ENCODE data around the gene IFNA7. TPM values are rescaled to one million over a fixed set of nuclear protein-coding genes. Genes with fewer than 3 reads are reported as not detected.
A peak's percentile ranks its signal among the peaks of the same experiment; 100 is the strongest.
"Not testable (repeated sequence)": the region's sequence is repeated elsewhere in the genome, so short reads cannot be mapped to it uniquely, and the experiment has no call there.

IFNA7 gene
- not detected in 2 replicates for total RNA-seq

DNA sequence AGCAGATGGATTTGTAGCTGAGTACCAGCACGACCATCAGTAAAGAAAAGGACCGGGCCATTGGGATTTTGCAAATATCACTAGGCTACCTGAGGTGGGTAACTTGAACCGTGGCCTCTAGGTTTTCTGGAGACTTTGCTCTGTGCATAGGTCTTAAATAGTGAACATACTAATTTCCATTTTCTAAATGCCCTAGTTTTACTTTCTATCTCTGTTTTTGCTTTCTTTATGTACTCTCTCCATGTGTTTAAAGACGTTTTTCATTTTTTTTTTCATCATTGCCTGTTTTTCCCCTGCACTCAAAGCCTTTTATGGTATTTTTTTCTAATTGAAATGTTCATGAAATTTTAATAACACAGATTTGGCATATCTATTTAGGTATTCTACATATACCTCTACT is at the start of gene IFNA7:
Gene IFNA7, minus strand, starts transcription at position 101 of the 400 bp plus-strand sequence. Its CDS starts 40 bp downstream, at position 61.
- DNase-seq (ENCODE audit: extremely low read depth, low read depth, low spot score) = not testable (repeated sequence)

DNA sequence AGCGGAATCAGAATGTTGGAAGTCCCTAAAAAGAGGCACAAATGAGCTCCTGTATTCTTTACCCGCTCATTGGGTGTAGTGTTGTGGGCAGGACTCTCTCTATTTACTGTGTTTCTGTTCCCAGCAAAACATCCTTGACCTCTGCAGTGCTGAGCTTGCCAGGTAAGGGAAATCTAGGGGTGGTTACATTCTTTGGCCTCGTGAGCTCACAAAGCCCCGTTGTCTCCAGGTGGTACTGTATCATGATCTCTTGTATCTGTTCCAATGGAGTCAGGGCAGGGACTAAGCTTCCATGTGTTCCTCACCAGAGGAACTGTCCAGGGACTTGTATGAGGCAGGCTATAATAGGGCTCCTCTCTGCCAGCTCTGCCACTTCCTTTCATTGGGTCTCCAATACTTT is 49.6 kb upstream of the IFNA7 start:
- DNase-seq (ENCODE audit: extremely low read depth, low read depth, low spot score) = no peak

DNA sequence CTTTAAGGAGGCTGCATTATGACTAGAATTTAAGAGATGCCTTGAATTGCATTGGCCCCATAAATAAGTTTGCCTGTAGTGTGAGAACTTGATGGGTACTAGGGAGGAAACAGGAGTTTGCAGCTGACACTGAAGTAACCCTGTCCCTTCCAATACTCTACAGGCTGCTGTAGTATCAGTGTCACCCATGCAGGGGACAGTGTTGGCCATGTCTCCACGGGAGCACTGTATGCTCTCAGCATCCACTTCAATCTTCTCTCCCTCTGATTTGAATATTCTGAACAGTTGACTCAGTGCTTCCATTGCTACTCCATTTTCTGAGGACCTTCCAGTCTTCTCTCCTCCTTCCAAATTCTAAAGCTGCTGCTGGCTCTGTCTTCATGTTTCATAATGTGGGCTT is 49.2 kb upstream of the IFNA7 start:
- no peak for DNase-seq (ENCODE audit: extremely low read depth, low read depth, low spot score)

DNA sequence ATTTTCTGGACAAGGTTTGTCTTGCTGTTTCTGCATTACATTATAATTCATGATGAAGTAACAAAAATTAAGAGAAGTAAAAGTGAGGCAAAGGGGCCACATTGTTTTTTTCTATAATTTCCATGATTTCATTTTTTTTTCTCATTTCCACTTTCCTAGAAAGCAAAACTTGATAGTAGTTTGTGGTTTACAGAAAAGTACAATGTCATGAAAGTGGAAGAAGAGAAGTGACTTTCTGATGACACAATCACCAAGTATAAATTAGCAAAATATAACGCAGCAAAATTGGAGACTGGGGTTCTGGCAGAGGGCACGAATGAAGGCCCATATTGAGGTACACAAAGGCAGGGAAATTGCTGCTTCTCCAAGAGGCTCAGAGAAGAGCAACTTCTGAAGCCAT is 42.8 kb upstream of the IFNA7 start:
- no peak for DNase-seq (ENCODE audit: extremely low read depth, low read depth, low spot score)

DNA sequence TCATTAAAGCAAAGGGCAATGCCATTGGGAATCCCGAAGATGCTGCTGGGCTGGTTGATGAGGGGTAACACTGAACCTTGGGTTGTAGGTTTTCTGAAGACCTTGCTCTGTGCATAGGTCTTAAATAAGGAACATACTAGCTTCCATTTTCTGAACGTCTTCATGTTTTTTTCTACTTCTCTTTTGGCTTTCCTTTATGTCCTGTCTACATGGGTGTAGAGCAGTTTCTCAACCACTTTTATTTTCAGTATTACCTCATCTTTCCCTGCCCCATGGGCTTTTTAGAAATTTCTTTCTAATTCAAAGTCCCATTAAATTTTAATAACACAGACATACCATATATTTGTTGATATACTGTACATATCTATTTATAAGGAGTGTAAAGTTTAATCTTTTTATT is 37.9 kb upstream of the IFNA7 start, which contains the start of gene IFNA14:
Gene IFNA14, minus strand, starts transcription at position 95 of the 400 bp plus-strand sequence. Its CDS starts 70 bp downstream, at position 25.
- DNase-seq (ENCODE audit: extremely low read depth, low read depth, low spot score) = no peak

DNA sequence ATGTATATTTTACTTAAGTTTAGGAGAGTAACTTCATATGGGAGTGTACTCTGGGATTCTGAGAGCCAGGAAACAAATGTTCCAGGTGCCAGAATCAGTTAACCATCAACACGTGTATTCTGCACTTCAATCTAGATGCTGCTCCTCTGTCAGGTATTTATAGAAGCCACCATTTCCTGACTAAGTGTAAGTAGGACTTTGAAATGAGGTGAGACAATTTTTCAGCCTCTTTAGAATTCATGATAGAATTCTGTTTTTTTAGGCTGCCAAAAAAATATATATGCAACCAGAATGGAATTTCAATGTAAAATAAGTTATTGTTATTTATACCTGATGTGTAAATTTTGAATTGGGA is 34.3 kb upstream of the IFNA7 start:
- DNase-seq (ENCODE audit: extremely low read depth, low read depth, low spot score) = not testable (repeated sequence)

DNA sequence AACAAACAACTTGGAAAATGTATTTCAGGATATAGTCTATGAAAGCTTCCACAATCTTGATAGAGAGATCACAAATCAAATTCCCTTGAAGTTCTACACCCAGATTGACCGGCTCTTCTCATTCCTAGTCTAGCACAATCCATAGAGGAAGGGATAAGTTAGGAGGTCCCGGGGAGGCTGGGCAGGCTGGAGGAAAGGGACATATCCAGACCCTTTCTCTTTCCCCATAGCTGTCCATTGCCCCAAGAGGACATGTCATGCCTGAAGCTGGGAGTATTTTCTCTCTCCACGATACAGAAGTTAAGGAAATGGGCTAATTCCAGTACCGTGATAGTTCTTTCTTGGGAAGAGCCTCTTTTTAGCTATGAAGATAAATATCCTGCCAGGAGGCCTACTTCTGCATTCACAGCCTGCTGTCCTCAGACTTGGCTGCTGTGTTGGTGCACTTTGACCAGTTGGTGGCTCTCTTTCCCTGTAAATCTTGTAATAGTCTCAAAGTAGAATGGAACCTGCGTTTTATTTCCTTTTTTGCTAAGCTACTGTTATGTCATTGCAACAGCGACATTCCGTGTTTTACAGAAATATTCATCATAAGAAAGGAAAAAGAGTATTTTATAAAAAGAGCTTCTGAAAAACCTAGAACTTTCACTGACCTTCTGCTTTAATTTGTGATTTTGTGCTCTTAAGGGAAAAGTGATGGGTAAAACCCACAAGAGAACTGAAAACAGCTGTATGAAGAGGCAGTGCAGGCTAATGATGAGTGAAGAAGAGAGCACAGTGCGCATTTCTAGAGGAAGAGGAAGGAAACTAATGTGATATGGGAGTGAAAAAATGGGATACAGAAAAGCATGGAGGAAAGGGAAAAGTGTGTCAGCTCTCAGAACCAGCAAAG is 33.7 kb upstream of the IFNA7 start:
- peak; percentile 29 for DNase-seq (ENCODE audit: extremely low read depth, low read depth, low spot score)

DNA sequence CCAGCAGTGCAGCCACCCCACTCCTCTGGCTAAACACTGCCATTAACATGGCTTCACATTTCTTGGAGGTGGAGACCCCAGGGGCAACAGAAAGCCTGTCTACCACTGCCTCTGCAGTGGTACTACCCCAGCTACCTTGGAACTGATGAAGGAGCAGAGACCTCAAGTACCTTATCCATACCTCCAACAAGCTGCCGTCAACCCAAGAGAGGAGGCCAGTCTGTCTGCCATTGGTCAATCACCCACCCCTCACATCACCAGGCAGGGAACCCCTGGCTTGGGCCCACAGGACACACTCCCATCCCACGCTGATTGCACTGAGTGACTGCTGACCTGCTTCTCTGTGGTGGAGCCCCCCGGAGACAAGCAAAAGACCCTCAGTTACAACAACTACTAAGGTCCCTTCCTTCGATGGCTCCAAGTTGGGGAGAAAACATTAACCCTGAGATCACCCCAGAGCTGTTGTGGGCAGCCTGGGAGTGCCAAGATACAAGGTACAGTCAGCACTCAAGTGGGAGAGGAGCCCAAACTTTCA is 32.2 kb upstream of the IFNA7 start:
- DNase-seq (ENCODE audit: extremely low read depth, low read depth, low spot score) = no peak

DNA sequence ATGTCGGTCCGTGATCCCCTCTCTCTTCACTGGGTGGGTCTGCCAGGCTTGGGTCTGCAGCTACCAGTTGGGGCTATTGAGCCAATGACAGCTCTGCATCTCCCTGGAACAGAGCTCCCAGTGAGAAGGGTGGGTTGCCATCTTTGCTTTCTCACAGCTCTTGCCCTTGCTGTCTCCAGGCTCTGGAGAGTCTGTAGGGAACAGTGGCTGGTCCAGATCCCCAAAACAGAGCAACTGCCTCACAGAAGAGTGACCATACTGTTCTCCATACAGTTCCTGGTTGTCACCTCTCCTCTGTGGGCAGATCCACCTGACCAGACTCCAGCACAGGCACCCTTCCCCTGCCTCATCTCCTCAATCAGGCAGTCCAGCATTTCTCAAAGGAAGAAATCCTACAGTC is 31.3 kb upstream of the IFNA7 start:
- no peak for DNase-seq (ENCODE audit: extremely low read depth, low read depth, low spot score)

DNA sequence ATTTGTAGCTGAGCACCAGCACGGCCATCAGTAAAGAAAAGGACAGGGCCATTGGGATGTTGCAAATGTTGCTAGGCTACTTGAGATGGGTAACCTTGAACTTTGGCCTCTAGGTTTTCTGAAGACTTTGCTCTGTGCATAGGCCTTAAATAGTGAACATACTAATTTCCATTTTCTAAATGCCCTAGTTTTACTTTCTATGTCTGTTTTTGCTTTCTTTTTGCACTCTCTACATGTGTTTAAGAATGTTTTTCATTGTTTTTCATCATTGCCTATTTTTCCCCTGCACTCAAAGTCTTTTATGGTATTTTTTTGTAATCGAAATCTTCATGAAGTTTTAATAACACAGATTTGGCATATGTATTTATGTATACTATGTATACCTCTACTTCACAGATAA is 26.1 kb upstream of the IFNA7 start, which contains the start of gene IFNA17:
Gene IFNA17, minus strand, starts transcription at position 101 of the 400 bp plus-strand sequence. Its CDS starts 49 bp downstream, at position 52.
- DNase-seq (ENCODE audit: extremely low read depth, low read depth, low spot score) = no peak

DNA sequence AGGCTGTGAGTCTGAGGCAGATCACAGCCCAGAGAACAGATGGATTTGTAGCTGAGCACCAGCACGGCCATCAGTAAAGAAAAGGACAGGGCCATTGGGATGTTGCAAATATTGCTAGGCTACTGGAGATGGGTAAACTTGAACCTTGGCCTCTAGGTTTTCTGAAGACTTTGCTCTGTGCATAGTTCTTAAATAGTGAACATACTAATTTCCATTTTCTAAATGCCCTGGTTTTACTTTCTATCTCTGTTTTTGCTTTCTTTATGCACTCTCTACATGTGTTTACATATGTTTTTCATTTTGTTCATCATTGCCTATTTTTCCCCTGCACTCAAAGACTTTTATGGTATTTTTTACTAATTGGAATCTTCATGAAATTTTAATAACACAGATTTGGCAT is 15.2 kb upstream of the IFNA7 start, which contains the start of gene IFNA16:
Gene IFNA16, minus strand, starts transcription at position 101 of the 400 bp plus-strand sequence. Its CDS starts 6 bp downstream, at position 95.
- DNase-seq (ENCODE audit: extremely low read depth, low read depth, low spot score) = not testable (repeated sequence)

DNA sequence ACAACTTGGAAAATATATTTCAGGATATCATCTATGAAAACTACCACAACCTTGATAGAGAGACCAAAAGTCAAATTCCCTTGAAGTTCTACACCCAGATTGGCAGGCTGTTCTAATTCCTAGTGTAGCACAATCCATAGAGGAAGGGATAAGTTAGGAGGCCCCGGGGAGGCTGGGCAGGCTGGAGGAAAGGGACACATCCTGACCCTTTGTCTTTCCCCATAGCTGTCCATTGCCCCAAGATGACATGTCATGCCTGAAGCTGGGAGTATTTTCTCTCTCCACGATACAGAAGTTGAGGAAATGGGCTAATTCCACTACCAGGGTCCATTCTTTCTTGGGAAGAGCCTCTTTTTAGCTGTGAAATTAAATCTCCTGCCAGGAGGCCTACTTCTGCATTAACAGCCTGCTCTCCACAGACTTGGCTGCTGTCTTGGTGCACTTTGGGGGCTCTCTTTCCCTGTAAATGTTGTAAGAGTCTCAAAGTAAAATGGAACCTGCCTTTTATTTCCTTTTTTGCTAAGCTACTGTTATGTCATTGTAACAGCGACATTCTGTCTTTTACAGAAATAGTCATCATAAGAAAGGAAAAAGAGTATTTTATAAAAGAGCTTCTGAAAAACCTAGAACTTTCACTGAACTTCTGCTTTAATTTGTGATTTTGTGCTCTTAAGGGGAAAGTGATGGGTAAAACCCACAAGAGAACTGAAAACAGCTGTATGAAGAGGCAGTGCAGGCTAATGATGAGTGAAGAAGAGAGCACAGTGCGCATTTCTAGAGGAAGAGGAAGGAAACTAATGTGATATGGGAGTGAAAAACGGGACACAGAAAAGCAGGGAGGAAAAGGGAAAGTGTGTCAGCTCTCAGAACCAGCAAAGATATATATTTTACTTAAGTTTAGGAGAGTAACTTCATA is 11.7 kb upstream of the IFNA7 start:
- DNase-seq (ENCODE audit: extremely low read depth, low read depth, low spot score) = not testable (repeated sequence)

DNA sequence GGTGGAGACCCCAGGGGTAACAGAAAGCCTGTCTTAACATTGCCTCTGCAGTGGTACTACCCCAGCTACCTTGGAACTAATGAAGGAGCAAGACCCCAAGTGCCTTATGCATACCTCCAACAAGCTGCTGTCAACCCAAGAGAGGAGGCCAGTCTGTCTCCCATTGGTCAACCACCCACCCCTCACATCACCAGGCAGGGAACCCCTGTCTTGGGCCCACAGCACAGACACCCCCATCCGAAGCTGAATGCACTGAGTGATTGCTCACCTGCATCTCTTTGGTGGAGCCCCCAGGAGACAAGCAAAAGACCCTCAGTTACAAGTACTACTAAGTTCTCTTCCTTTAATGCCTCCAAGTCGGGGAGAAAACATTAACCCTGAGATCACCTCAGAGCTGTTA is 10.2 kb upstream of the IFNA7 start:
- not testable (repeated sequence) for DNase-seq (ENCODE audit: extremely low read depth, low read depth, low spot score)

DNA sequence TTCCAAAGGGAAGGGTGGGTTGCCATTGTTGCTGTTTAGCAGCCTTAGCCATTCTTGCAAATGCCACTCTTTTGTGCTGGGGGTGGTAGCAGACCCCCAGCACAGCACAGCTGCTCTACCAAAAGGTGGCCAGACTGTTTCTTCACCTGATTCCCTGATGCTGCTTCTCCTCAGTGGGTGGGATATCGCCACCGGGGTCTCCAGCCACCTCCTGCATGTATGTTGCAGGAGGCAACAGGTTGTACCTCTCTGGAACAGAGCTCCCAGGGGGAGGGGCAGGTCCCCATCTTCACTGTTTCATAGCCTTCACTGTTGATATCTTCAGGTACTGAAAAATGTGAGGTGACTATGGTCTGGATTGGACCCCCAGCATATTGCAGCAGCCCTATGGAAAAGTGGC is 8.8 kb upstream of the IFNA7 start:
- DNase-seq (ENCODE audit: extremely low read depth, low read depth, low spot score) = not testable (repeated sequence)

DNA sequence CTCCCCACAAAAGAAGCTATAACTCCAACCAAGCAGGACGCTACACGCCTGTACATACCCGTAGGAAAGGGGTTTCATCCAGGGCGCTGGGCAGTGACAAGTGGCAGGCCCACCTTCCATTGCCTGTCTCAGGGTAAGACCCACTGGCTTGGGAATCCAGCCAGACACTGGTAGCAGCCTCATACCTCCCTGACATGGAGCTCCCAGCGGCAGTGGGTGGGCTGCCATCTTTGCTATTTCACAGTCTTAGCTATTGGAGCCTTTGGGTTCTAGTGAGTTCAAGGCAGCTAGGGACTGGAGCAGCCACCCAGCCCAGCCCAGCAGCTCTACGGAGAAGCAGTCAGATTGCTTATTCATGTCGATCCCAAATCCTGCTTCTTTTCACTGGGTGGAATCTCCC is 8.3 kb upstream of the IFNA7 start:
- DNase-seq (ENCODE audit: extremely low read depth, low read depth, low spot score) = no peak

DNA sequence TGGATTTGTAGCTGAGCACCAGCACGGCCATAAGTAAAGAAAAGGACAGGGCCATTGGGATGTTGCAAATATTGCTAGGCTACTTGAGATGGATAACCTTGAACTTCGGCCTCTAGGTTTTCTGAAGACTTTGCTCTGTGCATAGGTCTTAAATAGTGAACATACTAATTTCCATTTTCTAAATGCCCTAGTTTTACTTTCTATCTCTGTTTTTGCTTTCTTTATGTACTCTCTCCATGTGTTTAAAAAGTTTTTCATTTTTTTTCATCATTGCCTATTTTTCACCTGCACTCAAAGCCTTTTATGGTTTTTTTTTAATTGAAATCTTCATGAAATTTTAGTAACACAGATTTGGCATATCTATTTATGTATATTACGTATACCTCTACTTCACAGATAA is 5.0 kb upstream of the IFNA7 start, which contains the start of gene IFNA10:
Gene IFNA10, minus strand, starts transcription at position 101 of the 400 bp plus-strand sequence. Its CDS starts 46 bp downstream, at position 55.
- DNase-seq (ENCODE audit: extremely low read depth, low read depth, low spot score) = not testable (repeated sequence)

DNA sequence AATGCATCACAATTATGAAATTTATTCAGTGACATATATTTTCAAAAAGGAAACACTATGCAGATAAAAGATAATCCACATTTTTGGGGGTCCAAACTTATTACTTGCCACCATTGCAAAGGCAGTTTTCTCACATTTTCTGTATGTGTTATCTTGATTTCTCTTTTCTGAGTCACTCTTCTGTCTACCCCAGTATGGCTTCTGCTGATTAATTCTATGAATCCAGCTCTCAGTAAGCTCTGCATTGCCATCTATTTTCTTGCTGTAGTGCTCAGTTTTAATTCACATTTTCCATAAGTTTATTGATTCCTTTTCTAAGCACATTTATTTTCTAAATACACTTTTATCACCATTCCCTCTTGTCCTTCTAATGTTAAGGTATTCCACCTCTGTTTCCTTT is 3.2 kb upstream of the IFNA7 start:
- DNase-seq (ENCODE audit: extremely low read depth, low read depth, low spot score) = no peak

DNA sequence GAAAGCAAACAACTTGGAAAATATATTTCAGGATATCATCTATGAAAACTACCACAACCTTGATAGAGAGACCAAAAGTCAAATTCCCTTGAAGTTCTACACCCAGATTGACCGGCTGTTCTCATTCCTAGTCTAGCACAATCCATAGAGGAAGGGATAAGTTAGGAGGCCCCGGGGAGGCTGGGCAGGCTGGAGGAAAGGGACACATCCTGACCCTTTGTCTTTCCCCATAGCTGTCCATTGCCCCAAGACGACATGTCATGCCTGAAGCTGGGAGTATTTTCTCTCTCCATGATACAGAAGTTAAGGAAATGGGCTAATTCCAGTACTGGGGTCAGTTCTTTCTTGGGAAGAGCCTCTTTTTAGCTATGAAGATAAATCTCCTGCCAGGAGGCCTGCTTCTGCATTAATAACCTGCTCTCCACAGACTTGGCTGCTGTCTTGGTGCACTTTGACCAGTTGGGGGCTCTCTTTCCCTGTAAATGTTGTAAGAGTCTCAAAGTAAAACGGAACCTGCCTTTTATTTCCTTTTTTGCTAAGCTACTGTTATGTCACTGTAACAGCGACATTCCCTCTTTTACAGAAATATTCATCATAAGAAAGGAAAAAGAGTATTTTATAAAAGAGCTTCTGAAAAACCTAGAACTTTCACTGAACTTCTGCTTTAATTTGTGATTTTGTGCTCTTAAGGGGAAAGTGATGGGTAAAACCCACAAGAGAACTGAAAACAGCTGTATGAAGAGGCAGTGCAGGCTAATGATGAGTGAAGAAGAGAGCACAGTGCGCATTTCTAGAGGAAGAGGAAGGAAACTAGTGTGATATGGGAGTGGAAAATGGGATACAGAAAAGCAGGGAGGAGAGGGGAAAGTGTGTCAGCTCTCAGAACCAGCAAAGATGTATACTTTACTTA is 6.9 kb downstream of the IFNA7 start:
- DNase-seq (ENCODE audit: extremely low read depth, low read depth, low spot score) = not testable (repeated sequence)

DNA sequence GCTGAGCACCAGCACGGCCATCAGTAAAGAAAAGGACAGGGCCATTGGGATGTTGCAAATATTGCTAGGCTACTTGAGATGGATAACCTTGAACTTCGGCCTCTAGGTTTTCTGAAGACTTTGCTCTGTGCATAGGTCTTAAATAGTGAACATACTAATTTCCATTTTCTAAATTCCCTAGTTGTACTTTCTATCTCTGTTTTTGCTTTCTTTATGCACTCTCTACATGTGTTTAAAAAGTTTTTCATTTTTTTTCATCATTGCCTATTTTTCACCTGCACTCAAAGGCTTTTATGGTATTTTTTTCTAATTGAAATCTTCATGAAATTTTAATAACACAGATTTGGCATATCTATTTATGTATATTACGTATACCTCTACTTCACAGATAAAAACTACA is 14.5 kb downstream of the IFNA7 start, which contains the start of gene IFNA4:
Gene IFNA4, minus strand, starts transcription at position 101 of the 400 bp plus-strand sequence. Its CDS starts 56 bp downstream, at position 45.
- not testable (repeated sequence) for DNase-seq (ENCODE audit: extremely low read depth, low read depth, low spot score)

Data from glomerular endothelial cell (primary cell).